Erythroblast (primary cell): Measurements from ENCODE around the gene CPLANE1.

Source experiments
- GATA1 ChIP-seq: IDR thresholded peaks from 2 replicates; pipeline ENCODE4 v1.6.1; 2011; ENCODE audit warnings: low read depth, mild to moderate bottlenecking, control low read depth, low read length, moderate library complexity
- POLR2A ChIP-seq: IDR thresholded peaks from 2 replicates; pipeline ENCODE4 v1.6.1; 2011; ENCODE audit warnings: mild to moderate bottlenecking, low read length

DNA sequence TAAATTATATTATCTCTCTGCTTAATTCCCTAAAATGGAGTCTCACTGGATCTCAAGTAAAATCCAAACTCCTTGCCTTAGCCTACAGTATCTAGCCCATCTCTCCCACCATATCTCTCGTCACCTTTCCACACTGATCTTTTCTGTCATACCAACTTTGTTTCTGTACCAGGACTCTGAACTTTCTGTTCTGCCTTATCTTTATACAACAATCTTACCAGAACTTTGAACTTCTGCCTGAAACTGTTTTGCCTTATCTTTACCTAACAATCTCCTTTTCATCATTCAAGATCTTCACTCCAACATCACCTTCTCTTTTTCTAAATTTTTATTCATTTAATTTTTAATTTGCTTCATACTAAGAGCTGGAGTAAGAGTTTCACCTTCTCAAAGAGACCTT lies 139.0 kb downstream of the CPLANE1 start:
- TF ChIP-seq POLR2A (no peak), GATA1 (no peak)
